Measurements from ENCODE around the gene AKT1S1.

AKT1S1 gene

DNA sequence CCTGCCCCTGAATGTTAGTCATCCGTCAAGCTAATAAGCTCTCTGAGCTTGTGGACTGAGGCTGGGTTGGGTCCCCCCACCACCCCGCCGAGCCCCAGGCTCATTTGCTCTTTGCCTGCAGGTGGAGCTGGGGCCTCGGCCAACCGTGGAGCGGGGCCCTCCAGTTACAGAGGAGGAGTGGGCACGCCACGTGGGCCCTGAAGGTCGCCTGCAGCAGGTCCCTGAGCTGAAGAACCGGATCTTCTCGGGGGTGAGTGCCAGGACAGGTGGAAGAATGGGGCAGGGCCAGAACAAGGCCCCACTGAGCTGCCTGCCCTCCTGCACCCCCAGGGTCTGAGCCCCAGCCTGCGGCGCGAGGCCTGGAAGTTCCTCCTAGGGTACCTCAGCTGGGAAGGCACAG lies 5.5 kb upstream of the AKT1S1 start:
- DNase-seq = no peak

- DNase-seq = no peak
Observed at GRCh38 chr19:49881672-49882394, 4.7 kb upstream of the AKT1S1 start.

- no peak for DNase-seq
Observed at GRCh38 chr19:49881186-49881585, 4.0 kb upstream of the AKT1S1 start.

DNA sequence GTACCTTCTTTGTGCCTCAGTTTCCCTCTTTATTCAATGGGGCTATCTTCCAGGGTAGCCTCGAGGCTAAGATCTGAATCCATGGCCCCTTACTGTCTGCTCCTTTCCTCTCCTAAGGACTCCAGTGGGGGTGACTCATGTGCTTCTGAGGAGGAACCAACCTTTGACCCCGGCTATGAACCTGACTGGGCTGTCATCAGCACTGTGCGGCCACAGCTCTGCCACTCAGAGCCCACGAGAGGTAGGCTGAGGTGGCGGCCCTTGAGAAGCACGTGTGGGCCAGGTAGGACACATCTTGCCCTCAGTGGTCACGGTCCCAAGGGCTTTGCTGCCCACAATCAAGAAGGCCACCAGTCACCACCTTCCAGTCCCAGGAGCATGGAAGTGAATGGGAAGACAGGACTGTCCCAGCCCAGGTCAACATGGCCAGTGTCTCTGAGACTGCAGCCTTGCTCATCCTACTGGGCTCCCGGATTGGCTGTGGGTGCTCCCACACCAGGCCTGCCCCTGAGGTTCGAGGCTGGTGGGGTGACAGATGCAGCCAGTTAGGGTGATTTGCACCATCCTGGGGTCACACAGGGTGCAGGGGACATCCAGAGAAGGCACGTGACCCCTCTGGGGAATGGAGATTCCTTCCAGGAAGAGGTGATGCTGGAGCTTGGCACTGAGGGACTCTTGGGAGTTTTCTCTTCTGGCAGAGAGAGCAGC lies 3.2 kb upstream of the AKT1S1 start:
- DNase-seq = no peak

DNA sequence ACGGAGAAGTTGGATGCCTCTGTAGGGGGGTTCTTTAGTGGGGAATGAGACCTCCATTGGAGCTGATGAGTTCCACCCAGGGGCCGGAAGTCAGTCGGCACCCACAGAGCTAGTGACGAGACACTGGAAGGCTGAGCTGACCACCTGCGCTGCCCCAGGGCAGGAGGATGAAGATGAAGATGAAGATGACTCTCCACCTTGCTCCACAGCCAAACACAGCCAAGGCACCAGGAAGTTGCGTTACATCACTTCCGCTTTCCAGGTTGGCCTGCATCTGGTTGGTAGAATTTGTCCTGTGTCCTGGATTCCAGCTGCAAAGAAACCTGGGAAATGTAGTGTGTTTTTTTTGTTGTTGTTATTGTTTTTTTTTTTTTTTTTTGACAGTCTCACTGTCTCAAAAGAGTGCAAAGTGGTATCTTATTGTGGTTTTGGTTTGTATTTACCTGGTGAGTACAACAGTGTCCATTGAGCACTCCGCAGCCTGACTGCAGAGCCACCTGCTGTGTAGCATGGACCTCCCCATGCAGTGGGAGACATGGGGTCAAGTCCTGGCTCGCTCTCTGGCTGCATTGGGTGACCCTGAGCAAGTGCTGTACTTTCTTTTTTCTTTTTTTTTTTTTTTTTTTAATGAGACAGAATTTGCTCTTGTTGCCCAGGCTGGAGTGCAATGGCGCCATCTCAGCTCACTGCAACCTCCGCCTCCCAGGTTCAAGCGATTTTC lies 2.2 kb upstream of the AKT1S1 start:
- DNase-seq = no peak

- DNase-seq = no peak
Observed at GRCh38 chr19:49878744-49879070, 1.6 kb upstream of the AKT1S1 start.

DNA sequence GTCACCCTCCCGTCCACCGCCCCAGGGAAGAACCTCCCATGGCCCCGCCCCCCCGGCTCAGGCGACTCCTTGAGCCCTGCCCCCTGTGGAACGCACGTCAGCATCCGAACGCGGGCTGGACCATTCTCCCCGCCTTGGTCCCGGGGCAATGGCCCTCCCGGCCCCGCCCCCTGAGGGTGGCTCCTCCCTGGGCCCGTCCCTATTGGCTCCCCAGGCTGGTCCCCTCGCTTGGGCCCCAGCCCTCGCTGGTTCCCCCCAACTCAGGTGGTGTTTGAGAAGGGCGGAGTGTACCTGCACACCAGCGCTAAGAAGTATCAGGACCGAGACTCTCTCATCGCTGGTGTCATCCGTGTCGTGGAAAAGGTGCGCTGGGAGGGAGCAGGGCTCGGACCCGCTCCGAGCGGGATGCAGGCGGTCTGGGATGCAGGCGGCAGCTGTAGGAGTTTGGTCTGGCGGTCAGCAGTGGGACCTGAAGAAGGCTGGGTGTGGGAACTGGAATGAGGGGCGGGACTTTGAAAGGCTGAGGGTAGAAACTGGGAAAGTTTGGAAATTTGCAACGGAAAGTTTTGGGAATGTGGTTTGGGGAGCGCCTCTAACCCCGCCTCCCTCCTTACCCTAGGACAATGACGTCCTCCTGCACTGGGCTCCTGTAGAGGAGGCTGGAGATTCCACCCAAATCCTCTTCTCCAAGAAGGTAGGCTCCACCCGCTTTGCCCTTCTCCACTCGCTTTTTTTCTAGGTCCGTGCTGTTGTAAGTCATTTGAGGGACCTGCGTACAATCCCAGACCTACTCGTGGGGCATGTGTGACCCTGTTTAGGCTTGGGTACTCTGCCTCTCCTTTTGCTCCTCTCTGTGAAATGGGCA lies 956 bp upstream of the AKT1S1 start:
- peak; percentile 93 for DNase-seq

DNA sequence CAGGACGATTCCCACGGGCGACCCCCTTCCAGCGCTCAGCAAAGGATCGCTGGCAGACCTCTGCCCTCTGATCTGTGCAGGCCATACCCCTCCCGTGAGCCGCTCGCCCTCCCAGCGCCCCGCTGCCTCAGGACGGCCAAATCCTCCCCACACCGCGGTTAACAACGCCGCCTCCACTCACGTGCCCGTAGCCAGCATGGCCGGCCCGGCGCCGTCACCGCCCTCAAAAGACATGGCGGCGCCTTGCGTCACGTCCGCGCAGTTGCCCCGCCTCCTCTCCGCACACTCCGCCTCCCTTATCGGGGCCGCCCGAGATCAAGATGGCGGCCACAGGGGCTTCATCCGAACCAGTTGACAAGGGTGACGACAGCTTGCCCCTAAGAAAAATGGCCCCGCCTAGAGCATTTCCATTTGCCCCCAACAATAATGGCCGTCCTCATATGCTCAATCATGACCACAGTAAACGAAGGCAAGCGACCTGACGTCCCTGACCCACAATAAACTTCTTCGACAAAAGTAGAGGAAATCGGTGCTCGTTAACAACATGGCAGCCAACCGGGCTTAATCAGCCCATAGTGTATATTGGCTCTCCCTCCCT lies 634 bp downstream of the AKT1S1 start:
- DNase-seq = peak; percentile 92

GRCh38 chr19:49875857-49876421 lies 1.2 kb downstream of the AKT1S1 start:
- no peak for DNase-seq

- DNase-seq = no peak
Observed at GRCh38 chr19:49875177-49875576, 2.0 kb downstream of the AKT1S1 start.

DNA sequence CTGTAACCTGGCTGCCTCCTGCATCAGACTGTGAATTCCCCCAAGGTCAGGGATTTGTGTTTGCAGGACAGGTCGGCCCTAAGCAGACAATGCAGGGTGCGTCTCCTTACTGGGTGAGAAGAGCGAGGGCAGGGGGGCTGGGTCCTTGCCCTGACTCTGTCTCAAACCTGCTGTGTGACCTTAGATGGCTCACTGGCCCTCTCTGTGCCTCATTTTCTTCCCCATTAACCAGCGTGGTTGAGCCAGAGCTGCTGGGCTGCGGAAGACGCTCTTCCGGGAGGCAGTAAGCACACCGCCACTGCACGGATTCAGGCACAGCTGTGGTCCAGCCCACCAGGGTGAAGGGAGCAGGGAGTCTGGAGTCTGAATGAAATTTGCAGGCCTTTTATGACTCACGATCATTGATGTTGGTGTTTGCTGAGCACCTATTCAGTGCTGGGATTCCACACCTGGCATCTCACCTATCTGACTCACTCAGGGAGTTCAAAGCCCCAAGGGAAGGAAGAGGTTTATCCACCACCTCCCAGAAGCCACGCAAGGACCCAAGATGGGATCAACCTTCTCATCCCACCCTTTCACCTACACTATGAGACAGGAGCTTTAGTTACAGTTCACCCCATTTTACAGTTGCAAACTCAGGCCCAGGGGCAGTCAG lies 2.5 kb downstream of the AKT1S1 start:
- DNase-seq = no peak

DNA sequence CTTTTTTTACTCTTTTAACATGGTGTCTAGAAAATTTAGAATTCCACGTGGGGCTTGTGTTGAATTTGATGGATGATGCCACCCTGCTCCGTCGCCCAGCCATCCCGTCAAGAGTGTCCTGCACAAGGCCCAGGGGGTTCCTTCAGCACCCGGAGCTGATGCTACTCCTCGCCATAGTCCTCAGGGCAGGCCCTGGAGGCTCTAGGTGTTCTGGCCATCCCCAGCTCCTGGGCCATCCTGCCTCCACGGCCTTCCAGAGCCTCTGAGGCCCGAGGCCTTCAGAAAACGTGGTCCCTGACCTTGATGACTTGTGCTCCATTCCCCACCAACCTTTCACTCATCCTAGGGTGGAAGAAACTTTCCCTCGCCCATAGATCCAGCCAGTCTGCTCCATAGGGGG lies 3.3 kb downstream of the AKT1S1 start:
- DNase-seq = no peak

DNA sequence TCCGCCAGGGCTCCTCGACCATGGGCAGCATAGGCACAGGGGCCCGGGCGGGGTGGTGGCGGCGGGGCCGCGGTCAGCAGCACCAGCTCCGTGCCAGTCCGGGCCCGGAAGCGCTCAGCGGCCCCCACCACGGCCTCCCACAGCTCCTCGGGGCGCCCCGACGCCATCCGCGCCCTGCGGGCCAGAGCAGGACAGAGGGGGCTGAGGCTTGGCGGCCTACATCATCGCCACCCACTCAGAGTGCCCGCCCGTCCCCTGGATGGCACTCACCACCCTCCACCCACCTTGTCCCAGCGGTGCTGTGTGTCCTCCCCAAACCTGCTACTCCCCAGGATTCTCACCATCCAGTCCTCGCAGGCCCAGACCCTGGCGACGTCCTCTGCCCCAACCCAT lies 4.0 kb downstream of the AKT1S1 start:
- DNase-seq = no peak

GRCh38 chr19:49872245-49873128 lies 4.7 kb downstream of the AKT1S1 start:
- no peak for DNase-seq

DNA sequence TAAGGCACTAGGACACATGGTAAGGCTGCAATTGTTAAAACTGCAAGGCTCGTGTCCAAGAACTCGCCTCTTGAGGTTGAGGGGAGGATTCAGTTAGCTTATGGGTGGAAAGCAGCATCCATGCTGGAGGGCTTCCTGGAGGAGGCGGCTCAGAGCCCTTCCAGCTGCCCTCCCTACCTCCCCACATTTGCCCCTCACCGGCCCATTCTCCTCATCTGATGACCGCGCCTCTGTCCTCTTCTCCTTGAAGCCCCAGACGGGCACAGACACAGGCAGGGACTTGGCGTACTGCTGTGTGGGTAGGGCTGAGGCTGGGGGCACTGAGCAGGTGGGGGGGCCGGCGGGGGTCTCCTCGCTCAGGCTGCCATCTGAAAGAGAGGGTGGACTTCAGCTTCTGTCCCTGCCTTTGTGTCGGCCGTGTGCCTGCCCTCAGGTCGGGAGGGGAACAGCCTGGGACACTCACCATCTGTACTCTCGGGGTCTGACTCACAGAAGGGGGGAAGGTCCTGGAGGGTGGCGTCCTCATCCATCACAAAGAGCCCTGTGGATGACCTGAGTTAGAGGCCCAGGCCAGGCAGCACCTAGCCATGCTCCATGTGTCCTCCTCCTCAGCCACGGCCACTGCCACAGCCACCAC lies 5.7 kb downstream of the AKT1S1 start:
- DNase-seq = no peak

GRCh38 chr19:49870309-49870901 lies 6.8 kb downstream of the AKT1S1 start:
- DNase-seq = no peak

GRCh38 chr19:49869484-49870308 lies 7.5 kb downstream of the AKT1S1 start:
- peak; percentile 75 for DNase-seq

- DNase-seq = no peak
Observed at GRCh38 chr19:49869009-49869483, 8.1 kb downstream of the AKT1S1 start.
